HEK293 (cell line): Measurements from ENCODE around the gene MVD.

ENCODE experiments used
- CTCF ChIA-PET: fragments of 350-600 bp; formaldehyde crosslinking; extraction: SDS; loops from one replicate; lab custom pipeline; 2021; ENCODE audit warnings: antibody characterized with exemption; lab: Yijun Ruan, JAX
- POLR2A ChIA-PET: fragments of 300-600 bp; formaldehyde crosslinking; extraction: SDS; loops from one replicate; lab custom pipeline; 2020; ENCODE audit warnings: antibody characterized with exemption, inconsistent platforms; lab: Yijun Ruan, JAX
- H3K27ac ChIP-seq: fragments of 200-500 bp; sonication (Bioruptor generic); 2 replicates; pipeline ENCODE4 v1.5.1; 2014; ENCODE audit warnings: low read depth, low read length, control low read depth, inconsistent platforms; ENCODE audit errors: extremely low read depth
- H3K36me3 ChIP-seq, 2 experiments: fragments of 200-500 bp in 1 of 2; sonication (Bioruptor generic) in 1 of 2; 1 replicate in 1 of 2; 2 replicates in 1 of 2; pipeline ENCODE4 v1.5.1; 2014 to 2017; ENCODE audit warnings: inconsistent platforms in 2 of 2, low read length in 2 of 2; ENCODE audit not compliant: control insufficient read depth in 2 of 2, insufficient read depth in 1 of 2
- H3K4me1 ChIP-seq: fragments of 200-500 bp; sonication (Bioruptor generic); 2 replicates; pipeline ENCODE4 v1.5.1; 2014; ENCODE audit warnings: mild to moderate bottlenecking, low read length, inconsistent platforms; ENCODE audit not compliant: control insufficient read depth, insufficient read depth
- H3K4me3 ChIP-seq: 2 replicates; pipeline ENCODE4 v1.5.1; 2011; ENCODE audit warnings: low read depth, mild to moderate bottlenecking, control low read depth, low read length, moderate library complexity
- H3K9me3 ChIP-seq: fragments of 200-500 bp; sonication (Bioruptor generic); 2 replicates; pipeline ENCODE4 v1.5.1; 2014; ENCODE audit warnings: low read depth, low read length, inconsistent platforms; ENCODE audit not compliant: control insufficient read depth, insufficient read depth
- EGR2 ChIP-seq: fragments of 450-650 bp; formaldehyde crosslinking; IDR thresholded peaks from 2 replicates; pipeline ENCODE4 v1.5.1; 2016; ENCODE audit warnings: low read depth, missing biosample characterization, missing genetic modification characterization
- ZBTB20 ChIP-seq: fragments of 450-650 bp; formaldehyde crosslinking; IDR thresholded peaks from 2 replicates; pipeline ENCODE4 v1.5.1; 2016; ENCODE audit warnings: missing biosample characterization, missing genetic modification characterization
- ZNF157 ChIP-seq: fragments of 450-650 bp; formaldehyde crosslinking; IDR thresholded peaks from 2 replicates; pipeline ENCODE4 v1.5.1; 2016; ENCODE audit warnings: missing biosample characterization, missing genetic modification characterization
- ZNF16 ChIP-seq: fragments of 450-650 bp; formaldehyde crosslinking; IDR thresholded peaks from 2 replicates; pipeline ENCODE4 v1.5.1; 2016; ENCODE audit warnings: low read depth, missing biosample characterization, missing genetic modification characterization
- ZNF169 ChIP-seq: fragments of 450-650 bp; formaldehyde crosslinking; IDR thresholded peaks from 2 replicates; pipeline ENCODE4 v1.5.1; 2016; ENCODE audit warnings: missing biosample characterization, missing genetic modification characterization
- ZNF266 ChIP-seq: fragments of 450-650 bp; formaldehyde crosslinking; IDR thresholded peaks from 2 replicates; pipeline ENCODE4 v1.5.1; 2016; ENCODE audit warnings: missing biosample characterization, missing genetic modification characterization, low read depth

MVD gene

GRCh38 chr16:88605186-88606147, 57.4 kb downstream of the MVD start (continued):
- TF ChIP-seq ZNF266 (tag by site-specific recombination) (no peak), ZNF169 (no peak), ZBTB20 (tag by site-specific recombination) (no peak), EGR2 (tag by site-specific recombination) (no peak)

GRCh38 chr16:88602091-88602490, 60.8 kb downstream of the MVD start:
- Histone ChIP-seq H3K9me3 (no peaks in the 10 kb centered on the region), H3K4me3 (no peak overlapping the region), H3K27ac (no peak overlapping the region), H3K36me3 (peaks cover 8 to 88% of the 10 kb centered on the region in 2 experiments), H3K4me1 (no peaks in the 10 kb centered on the region)
- POLR2A ChIA-PET, result no interaction called here
- TF ChIP-seq EGR2 (tag by site-specific recombination) (no peak), ZNF157 (tag by site-specific recombination) (no peak), ZNF16 (no peak)
- CTCF ChIA-PET, result interaction anchor here (0.6 kb wide), 1 partner anchor 662 kb away, joined by 4 read pairs; no protein-coding TSS in a partner anchor
